HepG2 (cell line): ENCODE results near the gene C11orf65.

Source experiments
- BRCA1 ChIP-seq: sonication (generic); formaldehyde crosslinking; IDR thresholded peaks from 2 replicates; pipeline ENCODE4 v1.4.0; 2020; ENCODE audit warnings: missing genetic modification reagents
- CREB1 ChIP-seq, 2 experiments: fragments of 450-650 bp in 1 of 2; IDR thresholded peaks; 2 replicates each; pipeline ENCODE4 v1.6.1; 2016 to 2017; ENCODE audit warnings: control low read depth in 1 of 2, mild to moderate bottlenecking in 1 of 2, missing compliant biosample characterization in 1 of 2, missing genetic modification characterization in 1 of 2
- EZH2 ChIP-seq: conservative IDR thresholded peaks from 2 replicates; pipeline ENCODE4 v1.6.1; 2012; ENCODE audit warnings: mild to moderate bottlenecking, low read depth, low read length, moderate library complexity
- HNF4G ChIP-seq, 2 experiments: sonication (generic) in 1 of 2; formaldehyde crosslinking in 1 of 2; IDR thresholded peaks; 2 replicates each; pipeline versions ENCODE4 v1.4.0 to v1.6.1; 2011 to 2020; ENCODE audit warnings: borderline replicate concordance in 2 of 2, low read depth in 2 of 2, mild to moderate bottlenecking in 2 of 2, low read length in 1 of 2, missing genetic modification reagents in 1 of 2, moderate library complexity in 1 of 2
- HOXA5 ChIP-seq: sonication (generic); formaldehyde crosslinking; IDR thresholded peaks from 2 replicates; pipeline ENCODE4 v1.4.0; 2020; ENCODE audit warnings: missing genetic modification reagents
- NCOA5 ChIP-seq: sonication (generic); formaldehyde crosslinking; IDR thresholded peaks from 2 replicates; pipeline ENCODE4 v1.4.0; 2020; ENCODE audit warnings: missing genetic modification reagents
- POLR2A ChIP-seq, 2 experiments: IDR thresholded peaks; 2 replicates each; pipeline ENCODE4 v1.6.1; 2011; ENCODE audit warnings: low read depth in 2 of 2, low read length in 2 of 2, mild to moderate bottlenecking in 1 of 2, moderate library complexity in 1 of 2; ENCODE audit not compliant: insufficient read depth in 1 of 2
- POLR2AphosphoS5 ChIP-seq: IDR thresholded peaks from 2 replicates; pipeline ENCODE4 v1.6.1; 2012; ENCODE audit warnings: low read depth, low read length
- SALL2 ChIP-seq: sonication (generic); formaldehyde crosslinking; IDR thresholded peaks from 2 replicates; pipeline ENCODE4 v1.8.1; 2023; ENCODE audit warnings: mild to moderate bottlenecking, missing genetic modification reagents, inconsistent platforms
- ZFP90 ChIP-seq: sonication (generic); formaldehyde crosslinking; IDR thresholded peaks from 2 replicates; pipeline ENCODE4 v1.8.0; 2022; ENCODE audit warnings: missing genetic modification reagents, mild to moderate bottlenecking, inconsistent platforms, borderline replicate concordance
- ZNF788 ChIP-seq: sonication (generic); formaldehyde crosslinking; IDR thresholded peaks from 2 replicates; pipeline ENCODE4 v1.5.0; 2020; ENCODE audit warnings: mild to moderate bottlenecking, missing genetic modification reagents, borderline replicate concordance
- TF ChIP-seq, protein P1 (sequence below): IDR thresholded peaks from 2 replicates; pipeline ENCODE4 v1.6.1; 2012; ENCODE audit warnings: inconsistent platforms
- TF ChIP-seq, protein P2 (sequence below): sonication (generic); formaldehyde crosslinking; IDR thresholded peaks from 2 replicates; pipeline ENCODE4 v1.5.0; 2020; ENCODE audit warnings: mild to moderate bottlenecking, missing genetic modification reagents, moderate library complexity
- TF ChIP-seq, protein P3 (sequence below): sonication (generic); formaldehyde crosslinking; IDR thresholded peaks from 2 replicates; pipeline ENCODE4 v1.5.0; 2020; ENCODE audit warnings: mild to moderate bottlenecking, missing genetic modification reagents

DNA sequence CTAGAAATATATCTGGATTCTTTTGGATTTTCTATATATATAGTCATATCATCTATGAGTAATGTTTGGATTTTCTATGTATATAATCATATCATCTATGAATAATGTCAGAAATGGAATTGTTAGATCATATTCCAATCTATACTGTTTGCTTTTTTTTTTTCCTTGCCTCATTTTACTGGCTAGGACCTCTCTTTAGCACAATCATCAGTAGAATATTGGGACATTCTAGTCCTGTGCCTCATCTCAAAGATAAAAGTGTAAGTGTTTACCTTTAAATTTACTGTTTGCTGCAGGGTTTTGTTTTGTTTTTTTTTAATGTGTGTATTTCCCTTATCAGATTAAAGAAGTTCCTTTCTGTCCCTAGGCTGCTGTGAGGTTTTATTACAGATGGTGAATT is 97.0 kb downstream of the C11orf65 start:
- TF ChIP-seq, protein P1, sequence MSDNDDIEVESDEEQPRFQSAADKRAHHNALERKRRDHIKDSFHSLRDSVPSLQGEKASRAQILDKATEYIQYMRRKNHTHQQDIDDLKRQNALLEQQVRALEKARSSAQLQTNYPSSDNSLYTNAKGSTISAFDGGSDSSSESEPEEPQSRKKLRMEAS = no peak
- TF ChIP-seq HNF4G (IDR thresholded peaks at IDR 0.05; ENCODE audit: borderline replicate concordance, low read depth, low read length) (no peak), HNF4G (CRISPR knock-in tag; IDR thresholded peaks at IDR 0.05; ENCODE audit: borderline replicate concordance, low read depth) (no peak), ZNF788 (CRISPR knock-in tag) (no peak), POLR2AphosphoS5 (no peak), CREB1 (IDR thresholded peaks at IDR 0.05) (no peak), CREB1 (CRISPR knock-in tag; IDR thresholded peaks at IDR 0.05) (no peak), NCOA5 (CRISPR knock-in tag) (no peak), BRCA1 (CRISPR knock-in tag) (no peak), HOXA5 (CRISPR knock-in tag) (no peak), SALL2 (CRISPR knock-in tag) (no peak), POLR2A (IDR thresholded peaks at IDR 0.05; ENCODE audit: insufficient read depth in 1 of 2, low read depth in 2 of 2, low read length in 2 of 2) (no peak), ZFP90 (no peak), EZH2 (no peak)
- TF ChIP-seq, protein P2, sequence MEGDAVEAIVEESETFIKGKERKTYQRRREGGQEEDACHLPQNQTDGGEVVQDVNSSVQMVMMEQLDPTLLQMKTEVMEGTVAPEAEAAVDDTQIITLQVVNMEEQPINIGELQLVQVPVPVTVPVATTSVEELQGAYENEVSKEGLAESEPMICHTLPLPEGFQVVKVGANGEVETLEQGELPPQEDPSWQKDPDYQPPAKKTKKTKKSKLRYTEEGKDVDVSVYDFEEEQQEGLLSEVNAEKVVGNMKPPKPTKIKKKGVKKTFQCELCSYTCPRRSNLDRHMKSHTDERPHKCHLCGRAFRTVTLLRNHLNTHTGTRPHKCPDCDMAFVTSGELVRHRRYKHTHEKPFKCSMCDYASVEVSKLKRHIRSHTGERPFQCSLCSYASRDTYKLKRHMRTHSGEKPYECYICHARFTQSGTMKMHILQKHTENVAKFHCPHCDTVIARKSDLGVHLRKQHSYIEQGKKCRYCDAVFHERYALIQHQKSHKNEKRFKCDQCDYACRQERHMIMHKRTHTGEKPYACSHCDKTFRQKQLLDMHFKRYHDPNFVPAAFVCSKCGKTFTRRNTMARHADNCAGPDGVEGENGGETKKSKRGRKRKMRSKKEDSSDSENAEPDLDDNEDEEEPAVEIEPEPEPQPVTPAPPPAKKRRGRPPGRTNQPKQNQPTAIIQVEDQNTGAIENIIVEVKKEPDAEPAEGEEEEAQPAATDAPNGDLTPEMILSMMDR (CRISPR knock-in tag) = no peak
- TF ChIP-seq, protein P3, sequence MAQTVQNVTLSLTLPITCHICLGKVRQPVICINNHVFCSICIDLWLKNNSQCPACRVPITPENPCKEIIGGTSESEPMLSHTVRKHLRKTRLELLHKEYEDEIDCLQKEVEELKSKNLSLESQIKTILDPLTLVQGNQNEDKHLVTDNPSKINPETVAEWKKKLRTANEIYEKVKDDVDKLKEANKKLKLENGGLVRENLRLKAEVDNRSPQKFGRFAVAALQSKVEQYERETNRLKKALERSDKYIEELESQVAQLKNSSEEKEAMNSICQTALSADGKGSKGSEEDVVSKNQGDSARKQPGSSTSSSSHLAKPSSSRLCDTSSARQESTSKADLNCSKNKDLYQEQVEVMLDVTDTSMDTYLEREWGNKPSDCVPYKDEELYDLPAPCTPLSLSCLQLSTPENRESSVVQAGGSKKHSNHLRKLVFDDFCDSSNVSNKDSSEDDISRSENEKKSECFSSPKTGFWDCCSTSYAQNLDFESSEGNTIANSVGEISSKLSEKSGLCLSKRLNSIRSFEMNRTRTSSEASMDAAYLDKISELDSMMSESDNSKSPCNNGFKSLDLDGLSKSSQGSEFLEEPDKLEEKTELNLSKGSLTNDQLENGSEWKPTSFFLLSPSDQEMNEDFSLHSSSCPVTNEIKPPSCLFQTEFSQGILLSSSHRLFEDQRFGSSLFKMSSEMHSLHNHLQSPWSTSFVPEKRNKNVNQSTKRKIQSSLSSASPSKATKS (CRISPR knock-in tag) = no peak
